ENCODE measurements around the gene SETD1A.
A peak's percentile ranks its signal among the peaks of the same experiment; 100 is the strongest.

Gene SETD1A

GRCh38 chr16:30983898-30984610, 26.5 kb downstream of the SETD1A start:
- no peak for DNase-seq

DNA sequence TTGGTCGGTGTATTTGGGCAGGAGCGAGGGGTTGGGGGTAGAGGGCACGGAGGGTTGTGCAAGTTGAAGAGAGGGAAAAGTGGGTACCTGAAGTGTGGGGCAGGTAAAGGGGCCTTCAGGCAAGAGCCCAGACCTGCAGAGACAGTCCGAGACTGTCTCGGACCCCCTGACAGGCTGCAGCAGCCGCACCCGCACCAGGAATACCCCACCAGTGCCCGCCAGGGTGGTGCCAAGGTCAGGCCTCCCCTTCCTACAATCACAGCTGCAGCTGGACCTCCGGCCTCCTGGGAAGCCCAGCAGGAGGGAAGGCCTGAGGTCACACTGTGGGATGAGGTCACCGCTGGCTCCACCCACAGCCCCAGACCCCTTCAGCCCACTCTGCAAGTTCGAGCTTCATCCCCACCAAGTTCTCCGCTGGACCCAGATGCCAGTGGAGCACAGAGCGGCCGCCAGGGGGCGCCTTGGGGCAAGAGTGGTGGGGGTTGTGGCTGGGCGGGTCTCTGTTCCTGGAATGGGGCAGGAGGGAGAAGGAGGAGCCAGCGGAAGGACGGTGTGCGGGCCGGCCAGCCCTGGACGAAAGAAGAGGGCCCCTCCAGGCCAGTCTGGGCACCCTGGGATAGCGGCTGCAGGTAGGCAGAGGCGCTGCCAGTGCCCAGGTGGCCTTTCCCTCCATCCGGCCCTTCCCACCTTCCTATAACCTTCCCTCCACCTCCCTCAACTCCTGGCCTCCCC, 27.3 kb downstream of the SETD1A start, which contains the start of gene HSD3B7:
HSD3B7 (plus strand) TSS at position 539 of the 732 bp plus-strand sequence. CDS start 452 bp downstream, outside the sequence.
- DNase-seq: peak; percentile 81

DNA sequence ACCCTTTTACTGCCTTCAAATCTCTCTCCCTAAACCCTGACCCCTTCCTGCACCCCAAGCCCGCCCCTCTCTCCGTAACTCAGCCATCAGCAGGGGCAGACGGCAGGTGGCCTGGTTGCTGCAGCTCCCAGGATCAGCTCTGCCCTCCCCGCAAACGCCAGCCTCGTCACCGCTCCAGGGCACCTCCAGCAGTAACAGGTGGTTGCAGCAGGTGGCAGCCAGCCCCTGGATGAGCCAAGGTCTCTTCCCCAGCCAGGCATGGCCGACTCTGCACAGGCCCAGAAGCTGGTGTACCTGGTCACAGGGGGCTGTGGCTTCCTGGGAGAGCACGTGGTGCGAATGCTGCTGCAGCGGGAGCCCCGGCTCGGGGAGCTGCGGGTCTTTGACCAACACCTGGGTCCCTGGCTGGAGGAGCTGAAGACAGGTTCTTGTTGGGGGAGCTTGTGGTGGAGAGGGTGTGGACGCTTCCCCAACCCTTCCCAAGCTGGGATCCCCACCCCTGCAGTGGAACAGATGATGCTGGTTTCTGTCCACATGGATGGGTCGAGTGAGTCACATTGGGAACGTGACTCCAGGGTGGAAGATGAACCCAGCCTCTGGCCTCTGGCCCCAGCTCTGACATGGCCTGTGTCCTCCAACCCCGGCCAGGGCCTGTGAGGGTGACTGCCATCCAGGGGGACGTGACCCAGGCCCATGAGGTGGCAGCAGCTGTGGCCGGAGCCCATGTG, 28.0 kb downstream of the SETD1A start:
- no peak for DNase-seq

GRCh38 chr16:30986129-30986991, 28.8 kb downstream of the SETD1A start:
- DNase-seq: no peak

- no peak for DNase-seq
These were observed 30.1 kb downstream of the SETD1A start for GRCh38 chr16:30987581-30988190.

GRCh38 chr16:30989469-30990047, 32.0 kb downstream of the SETD1A start:
- DNase-seq: no peak

DNA sequence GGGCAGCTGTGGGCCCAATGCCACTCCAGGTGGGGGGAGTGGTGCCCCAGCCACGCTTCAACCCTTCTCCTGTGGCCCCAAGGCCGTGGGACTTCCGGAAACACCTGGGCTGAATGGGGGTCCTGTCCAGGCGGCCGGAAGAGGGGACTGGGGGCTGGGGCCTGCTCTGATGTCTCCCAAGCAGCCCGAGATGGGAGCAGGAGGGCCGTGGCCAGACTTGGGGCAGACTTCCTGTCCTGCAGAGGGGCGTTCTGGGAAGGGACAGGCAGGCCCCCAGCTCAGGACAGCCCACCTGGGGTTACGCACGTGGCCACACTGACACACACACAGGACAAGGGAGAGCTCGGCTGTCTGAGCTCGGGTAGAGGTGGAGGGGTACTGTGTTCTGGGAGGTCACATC, 32.6 kb downstream of the SETD1A start:
- no peak for DNase-seq

GRCh38 chr16:30991052-30991451, 33.5 kb downstream of the SETD1A start:
- no peak for DNase-seq

DNA sequence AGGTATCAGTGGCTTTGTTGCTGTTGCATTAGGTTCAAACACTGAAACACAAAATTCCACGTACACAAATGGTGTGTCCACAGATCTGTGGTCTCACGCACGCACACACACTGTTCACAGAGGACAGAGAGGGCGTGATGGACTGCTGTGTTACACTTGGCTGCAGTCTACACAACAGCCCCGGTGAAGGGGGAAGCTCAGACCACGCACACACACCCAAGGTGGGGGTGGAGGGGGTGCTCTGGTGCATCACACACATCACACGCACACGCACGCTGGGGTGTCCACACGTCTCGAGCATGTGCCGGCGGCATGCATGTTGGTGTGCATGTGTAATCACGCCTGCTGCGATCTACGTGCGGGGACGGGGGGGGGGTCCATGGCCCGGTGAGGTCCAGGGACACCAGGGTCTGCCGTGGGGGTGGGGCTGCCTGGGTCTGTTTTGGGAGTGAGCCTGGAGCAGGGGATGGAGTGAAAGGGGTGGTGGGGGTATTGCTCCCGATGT, 34.8 kb downstream of the SETD1A start:
- DNase-seq: no peak

- DNase-seq: no peak
These were observed 35.6 kb downstream of the SETD1A start for GRCh38 chr16:30992931-30993816.

DNA sequence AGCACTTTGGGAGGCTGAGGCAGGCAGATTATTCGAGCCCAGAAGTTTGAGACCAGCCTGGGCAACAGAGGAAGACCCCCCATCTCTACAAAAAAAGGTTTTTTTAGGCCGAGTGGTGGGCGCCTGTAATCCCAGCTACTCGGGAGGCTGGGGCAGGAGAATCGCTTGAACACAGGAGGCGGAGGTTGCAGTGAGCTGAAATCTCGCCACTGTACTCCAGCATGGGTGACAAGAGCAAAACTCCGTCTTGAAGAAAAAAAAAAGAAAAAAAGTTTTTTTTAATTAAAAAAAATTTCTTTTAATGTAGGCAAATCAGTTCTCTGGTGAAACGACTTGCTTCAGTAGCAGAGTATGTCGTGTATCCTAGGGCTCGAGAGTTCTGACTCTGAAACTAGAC, 38.4 kb downstream of the SETD1A start:
- no peak for DNase-seq

- DNase-seq: no peak
These were observed 38.9 kb downstream of the SETD1A start for GRCh38 chr16:30996324-30996984.

DNA sequence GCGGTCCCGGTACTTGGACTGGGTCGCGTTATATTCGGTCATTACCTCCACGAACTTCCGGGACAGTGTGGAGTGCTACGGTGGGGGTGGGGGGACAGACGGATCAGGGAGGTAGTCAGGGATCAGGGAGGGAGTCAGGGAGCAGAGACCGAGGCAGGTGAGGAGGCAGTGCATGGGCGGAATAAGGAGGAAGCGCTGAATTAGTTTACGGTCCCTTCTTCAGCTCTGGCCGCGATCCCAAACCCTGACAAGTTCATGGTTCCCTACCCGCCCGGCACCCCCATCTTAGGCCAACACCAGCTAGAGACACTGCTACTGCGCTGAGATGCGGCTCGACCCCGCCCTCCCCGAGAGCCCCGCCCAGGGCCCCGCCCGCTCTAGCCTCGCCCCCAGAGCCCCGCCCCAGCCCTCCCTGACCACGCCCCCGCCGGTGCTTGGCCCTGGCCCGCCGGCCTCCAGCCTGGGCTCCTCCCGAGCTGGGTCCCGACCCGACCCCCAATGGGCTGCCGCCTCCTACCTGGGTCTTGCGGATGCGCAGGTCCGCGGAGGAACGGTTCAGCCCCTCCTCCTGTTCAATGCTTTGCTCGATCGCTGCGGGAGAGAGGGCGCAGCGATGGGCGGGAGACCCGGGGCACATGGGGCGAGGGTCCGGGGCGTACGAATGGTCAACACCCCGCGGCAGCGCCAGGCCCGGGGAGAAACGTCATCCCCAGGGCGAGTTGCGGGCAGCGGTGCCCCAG, 39.6 kb downstream of the SETD1A start:
- peak; percentile 78 for DNase-seq

DNA sequence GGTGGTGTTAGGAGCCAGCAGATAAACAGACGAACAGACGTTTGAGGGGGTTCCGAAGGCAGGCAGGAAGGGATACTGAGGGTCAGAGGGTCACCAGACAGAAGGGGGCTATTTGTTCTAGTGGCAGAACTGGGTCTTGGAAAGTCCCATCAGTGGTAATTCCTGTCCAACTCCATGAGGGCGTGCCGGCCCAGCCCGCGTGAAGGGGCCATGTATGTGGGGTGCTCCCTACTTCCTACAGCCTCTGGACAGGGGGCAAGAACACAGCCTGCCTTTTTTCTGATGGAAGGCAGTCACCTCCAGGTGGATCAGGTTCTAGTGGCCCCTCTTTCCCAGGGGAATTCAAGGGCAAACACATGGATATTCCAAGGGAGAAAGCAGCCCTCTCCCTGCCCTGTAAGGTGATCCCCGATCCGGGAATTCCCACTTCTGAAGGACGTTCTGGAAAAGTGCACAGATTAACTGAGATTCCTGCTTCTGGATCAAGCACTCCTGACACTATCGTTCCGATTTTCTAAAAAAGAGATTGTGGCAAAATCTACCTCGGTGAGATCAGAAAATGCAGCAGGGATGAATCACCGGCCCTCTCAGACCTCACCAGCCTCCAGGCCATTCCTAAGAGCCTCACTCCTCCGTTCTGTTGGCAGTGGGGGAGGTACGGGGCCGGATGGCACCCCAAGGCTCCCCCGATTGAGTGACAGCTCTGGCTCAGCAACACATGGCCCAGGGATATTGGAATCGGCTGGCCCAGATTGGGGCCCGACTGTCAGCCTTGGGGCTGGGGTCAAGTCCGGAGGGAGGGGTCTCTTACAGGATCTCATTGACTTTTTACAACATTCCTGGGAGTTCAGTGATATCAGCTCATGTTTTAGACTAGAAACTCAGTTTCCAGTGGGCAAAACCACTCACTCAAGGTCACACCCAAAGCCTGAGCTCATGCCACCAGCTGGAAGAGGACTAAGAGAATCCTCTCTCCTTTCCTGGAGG, 40.5 kb downstream of the SETD1A start:
- DNase-seq: no peak

DNA sequence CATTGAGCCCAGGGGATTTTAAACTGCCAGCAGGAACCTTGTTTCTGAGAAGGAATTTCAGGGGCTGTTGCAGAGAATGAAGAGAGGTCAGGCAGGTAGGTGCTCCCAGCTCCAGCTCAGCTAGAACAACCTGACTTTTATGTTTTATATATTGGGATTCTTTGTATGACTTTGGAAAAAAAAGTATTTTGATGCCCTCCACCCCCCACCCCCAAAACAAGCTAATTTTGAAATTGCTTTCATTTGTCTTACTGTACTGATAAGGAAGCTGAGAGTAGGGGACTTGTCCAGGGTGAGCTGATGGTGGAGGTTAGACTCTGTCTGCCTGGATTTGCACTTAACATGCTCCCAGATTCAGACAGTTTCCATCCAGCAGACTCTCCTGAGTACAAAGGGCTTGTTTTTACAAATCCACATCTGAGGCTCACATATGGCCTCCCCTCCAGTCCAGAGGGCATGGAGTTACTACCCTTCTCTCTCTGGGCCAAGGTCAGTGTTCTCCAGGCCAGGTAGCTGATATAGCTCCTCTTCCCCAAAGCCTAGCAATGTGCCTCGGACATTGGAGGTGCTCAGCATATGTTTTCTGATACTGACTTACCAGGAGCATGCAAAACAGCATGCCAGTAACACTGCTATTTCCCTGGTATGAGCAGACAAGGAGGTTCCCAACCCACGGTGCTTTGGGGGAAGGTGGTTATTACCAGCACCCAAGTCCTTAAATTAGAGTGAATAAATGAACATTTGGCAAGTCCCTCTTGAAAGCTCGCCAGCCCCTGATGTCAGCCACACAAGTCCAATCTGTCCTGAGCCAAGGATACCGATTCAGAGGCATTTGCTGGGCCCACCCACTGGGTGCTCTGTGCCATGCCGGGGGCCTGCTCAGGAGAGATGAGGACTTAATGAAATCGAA, 41.6 kb downstream of the SETD1A start:
- DNase-seq: no peak

DNA sequence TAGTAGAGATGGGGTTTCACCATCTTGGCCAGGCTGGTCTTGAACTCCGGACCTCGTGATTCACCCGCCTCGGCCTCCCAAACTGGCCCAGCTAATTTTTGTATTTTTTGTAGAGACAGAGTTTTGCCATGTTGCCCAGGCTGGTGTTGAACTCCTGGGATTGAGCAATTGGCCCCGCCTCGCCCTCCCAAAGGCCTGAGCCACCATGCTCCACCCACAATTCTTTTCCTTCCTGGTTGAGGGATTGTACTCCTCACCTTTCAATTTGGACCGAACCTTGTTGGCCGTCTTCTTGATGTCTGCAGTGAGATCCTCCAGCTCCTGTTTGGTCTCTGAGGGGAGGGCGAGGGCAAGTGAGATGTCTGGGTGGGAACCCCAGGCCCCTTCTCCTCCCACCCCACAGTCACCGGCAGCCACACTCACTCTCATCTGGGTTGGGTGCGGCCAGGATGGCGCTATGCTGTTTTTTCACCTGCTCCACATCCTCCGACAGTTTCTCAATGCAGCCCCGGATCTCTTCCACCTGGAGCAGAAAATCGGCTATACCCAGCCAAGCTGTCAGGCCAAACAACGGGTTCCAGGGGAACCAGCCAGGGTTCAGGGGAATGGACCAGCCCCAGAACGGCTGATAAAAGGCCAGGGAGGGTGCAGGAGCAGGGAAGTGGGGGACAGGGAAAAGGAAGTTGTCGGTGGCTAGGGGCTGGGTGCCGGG, 43.3 kb downstream of the SETD1A start:
- no peak for DNase-seq

Measured in activated gamma-delta T cell treated with Interleukin-2 at 50 U/mL for 16 hours (primary cell).